Suppressor macrophage (primary cell): ENCODE results near the gene ATXN7L3.
"Not testable (repeated sequence)": the region's sequence is repeated elsewhere in the genome, so short reads cannot be mapped to it uniquely, and the experiment has no call there.

Experiments
- DNase-seq, 4 experiments: peaks; one replicate each; pipeline ENCODE4 v3.0.0-alpha.2; 2020 to 2022

ATXN7L3 gene

GRCh38 chr17:44174427-44174826, 25.3 kb downstream of the ATXN7L3 start:
- DNase-seq: no peak

- no peak for DNase-seq
Measured at GRCh38 chr17:44171931-44172455, 27.7 kb downstream of the ATXN7L3 start.

- no peak for DNase-seq
Measured at GRCh38 chr17:44170499-44171201, 29.0 kb downstream of the ATXN7L3 start, which contains the start of gene ASB16. ASB16 (plus strand) TSS chr17:44170704; CDS start chr17:44170790, 86 bp downstream.

GRCh38 chr17:44170135-44170498, 29.6 kb downstream of the ATXN7L3 start:
- DNase-seq: no peak

- DNase-seq: no peak
Measured at GRCh38 chr17:44167181-44167861, 32.4 kb downstream of the ATXN7L3 start.

GRCh38 chr17:44164476-44164875, 35.2 kb downstream of the ATXN7L3 start:
- DNase-seq: no peak

GRCh38 chr17:44159519-44160210, 40.0 kb downstream of the ATXN7L3 start:
- DNase-seq: no peak

GRCh38 chr17:44155488-44155887, 44.2 kb downstream of the ATXN7L3 start:
- no peak for DNase-seq

- no peak for DNase-seq
Measured at GRCh38 chr17:44152875-44153274, 46.8 kb downstream of the ATXN7L3 start.

GRCh38 chr17:44149750-44150329, 49.8 kb downstream of the ATXN7L3 start:
- no peak for DNase-seq

- DNase-seq: peak in 3 of 4 experiments; percentile 41 to 58 (median 55)
Measured at GRCh38 chr17:44149066-44149465, 50.6 kb downstream of the ATXN7L3 start.

GRCh38 chr17:44147812-44148211, 51.9 kb downstream of the ATXN7L3 start:
- DNase-seq: no peak

- DNase-seq: peak; percentile 34 to 73 (median 61)
Measured at GRCh38 chr17:44146375-44147346, 53.0 kb downstream of the ATXN7L3 start.

GRCh38 chr17:44144966-44145739, 54.5 kb downstream of the ATXN7L3 start:
- no peak for DNase-seq

GRCh38 chr17:44143921-44144320, 55.8 kb downstream of the ATXN7L3 start:
- not testable (repeated sequence) for DNase-seq
